OCI-LY3 (cell line): ENCODE measurements around the gene PLS1.

Source experiments
- CTCF ChIP-seq: fragments of 200-600, 300-600 bp; sonication (generic); IDR thresholded peaks from 2 replicates; pipeline ENCODE4 v1.5.1; 2014; ENCODE audit warnings: antibody characterized with exemption, low read length, low read depth
- EZH2phosphoT487 ChIP-seq: fragments of 200-600 bp; shearing (Covaris generic); IDR thresholded peaks from 2 replicates; pipeline ENCODE4 v1.6.1; 2018; ENCODE audit warnings: antibody characterized with exemption, mixed run types, low read depth

- TF ChIP-seq CTCF (no peak), EZH2phosphoT487 (no peak)
These were observed at the start of gene PLS1 for GRCh38 chr3:142595951-142596725.
